Lung (tissue), 12 donors: Measurements from ENCODE around the gene MMP25. TPM values are rescaled to one million over a fixed set of nuclear protein-coding genes. Genes with fewer than 3 reads are reported as not detected.

Experiments
- ATAC-seq: fragments of 200-7000 bp; cut with Tn5 transposase; one replicate; pipeline ENCODE4 v1.9.1; 2020; ENCODE audit warnings: moderate number of reproducible peaks; ENCODE audit not compliant: insufficient read depth, low FRiP score
- DNase-seq, 3 donors: peaks; one replicate each; pipeline ENCODE4 v3.0.0-alpha.2; 2013 to 2017
- H3K27ac ChIP-seq, 2 donors: one replicate each; pipeline ENCODE4 v1.5.1; 2013; ENCODE audit warnings: mild to moderate bottlenecking in 2 of 2, moderate library complexity in 2 of 2, control low read depth in 1 of 2, inconsistent platforms in 1 of 2, low read depth in 1 of 2, low read length in 1 of 2
- H3K27me3 ChIP-seq, 3 donors: one replicate each; pipeline ENCODE4 v1.5.1; 2013; ENCODE audit warnings: low read length in 2 of 3; ENCODE audit not compliant: control insufficient read depth in 3 of 3, insufficient read depth in 3 of 3
- H3K36me3 ChIP-seq, 4 donors: one replicate each; pipeline ENCODE4 v1.5.1; 2013; ENCODE audit warnings: low read length in 4 of 4, mild to moderate bottlenecking in 1 of 4, moderate library complexity in 1 of 4; ENCODE audit not compliant: control insufficient read depth in 4 of 4, insufficient read depth in 4 of 4
- H3K4me1 ChIP-seq, 5 donors: one replicate each; pipeline ENCODE4 v1.5.1; 2013; ENCODE audit warnings: low read length in 5 of 5, mild to moderate bottlenecking in 2 of 5, moderate library complexity in 1 of 5; ENCODE audit not compliant: control insufficient read depth in 5 of 5, insufficient read depth in 5 of 5
- H3K4me3 ChIP-seq: one replicate; pipeline ENCODE4 v1.5.1; 2013; ENCODE audit warnings: mild to moderate bottlenecking, control low read depth, moderate library complexity
- H3K9ac ChIP-seq, 2 donors: one replicate each; pipeline ENCODE4 v1.5.1; 2013; ENCODE audit warnings: low read length in 2 of 2, control low read depth in 1 of 2; ENCODE audit not compliant: insufficient read depth in 1 of 2
- H3K9me3 ChIP-seq, 4 donors: one replicate each; pipeline ENCODE4 v1.5.1; 2013; ENCODE audit warnings: low read length in 3 of 4, mild to moderate bottlenecking in 1 of 4, moderate library complexity in 1 of 4; ENCODE audit not compliant: control insufficient read depth in 4 of 4, insufficient read depth in 3 of 4
- WGBS, 2 donors: extraction: QIAGEN DNeasy Blood & Tissue Kit; methylation state at CpG; one replicate each; pipeline ENCODE4 v1.1.7; 2013; 5-methylcytosine and 5-hydroxymethylcytosine counted together
- polyA plus RNA-seq, 2 donors: library from polyadenylated mRNA; stranded (reverse); fragments of 200-250 nt; gene quantifications; one replicate each; pipeline ENCODE4 v1.2.1, GENCODE V29; 2013
- total RNA-seq, 2 donors: library from RNA; depleted of rRNA in 1 of 2; stranded (reverse); fragments of >200 nt in 1 of 2; gene quantifications; one replicate each; pipeline ENCODE4 v1.2.1, GENCODE V29; 2014 to 2021
- TF ChIP-seq, protein P1 (sequence below): IDR thresholded peaks from 2 replicates; pipeline ENCODE4 v1.5.1; 2012; ENCODE audit warnings: mild to moderate bottlenecking; ENCODE audit errors: control extremely low read depth, extremely low read depth
- donor health status: control.
- donor health status: control.
- donor health status: Bipolar disorder and iron deficiency.
- donor health status: healthy.
- donor health status: DM: yes; HTN: yes; CAD: no.

MMP25 gene
- total and polyA plus RNA-seq, 4 donors, result 4.2 to 94.4 (median 20.6) TPM

DNA sequence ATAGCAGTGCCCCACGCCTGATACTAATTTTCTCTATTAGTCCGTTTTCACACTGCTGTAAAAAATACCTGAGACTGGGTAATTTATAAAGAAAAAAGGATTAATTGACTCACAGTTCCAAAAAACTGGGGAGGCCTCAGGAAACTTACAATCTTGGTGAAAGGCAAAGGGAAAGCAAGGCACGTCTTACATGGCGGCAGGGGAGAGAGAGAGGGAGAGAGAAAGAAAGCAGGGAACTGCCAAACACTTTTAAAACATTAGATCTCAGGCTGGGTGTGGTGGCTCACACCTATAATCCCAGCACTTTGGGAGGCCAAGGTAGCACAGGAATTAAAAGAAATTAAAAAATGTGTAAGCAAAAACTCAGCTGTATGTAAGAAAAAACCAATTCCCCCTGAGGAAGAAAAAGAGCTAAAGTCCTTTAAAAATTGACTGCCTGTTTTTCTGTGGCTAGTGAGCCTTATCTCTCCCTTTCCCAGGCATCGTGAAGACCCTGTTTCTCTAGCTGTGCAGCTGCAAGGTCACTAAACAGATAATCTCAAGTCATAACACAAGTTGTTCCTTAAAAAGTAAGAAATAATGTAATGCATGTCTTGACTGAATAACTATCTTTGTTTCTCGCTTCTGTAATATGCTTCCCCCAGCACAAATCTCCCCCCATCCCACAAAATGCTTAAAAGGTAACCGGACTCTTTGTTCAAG lies 38.8 kb downstream of the MMP25 start:
- WGBS, 2 donors, result 79 to 83% methylated on average over 7 of the region's 7 CpGs
- Histone ChIP-seq H3K9me3 (no peaks in the 10 kb centered on the region), H3K4me1 (peaks cover 0 to 17% (median 3%) of the 10 kb centered on the region in 5 donors), H3K27ac (no peak overlapping the region), H3K9ac (no peak overlapping the region), H3K4me3 (no peak overlapping the region), H3K27me3 (peaks cover 0 to 4% (median 0%) of the 10 kb centered on the region in 3 donors), H3K36me3 (no peaks in the 10 kb centered on the region)
- TF ChIP-seq, protein P1, sequence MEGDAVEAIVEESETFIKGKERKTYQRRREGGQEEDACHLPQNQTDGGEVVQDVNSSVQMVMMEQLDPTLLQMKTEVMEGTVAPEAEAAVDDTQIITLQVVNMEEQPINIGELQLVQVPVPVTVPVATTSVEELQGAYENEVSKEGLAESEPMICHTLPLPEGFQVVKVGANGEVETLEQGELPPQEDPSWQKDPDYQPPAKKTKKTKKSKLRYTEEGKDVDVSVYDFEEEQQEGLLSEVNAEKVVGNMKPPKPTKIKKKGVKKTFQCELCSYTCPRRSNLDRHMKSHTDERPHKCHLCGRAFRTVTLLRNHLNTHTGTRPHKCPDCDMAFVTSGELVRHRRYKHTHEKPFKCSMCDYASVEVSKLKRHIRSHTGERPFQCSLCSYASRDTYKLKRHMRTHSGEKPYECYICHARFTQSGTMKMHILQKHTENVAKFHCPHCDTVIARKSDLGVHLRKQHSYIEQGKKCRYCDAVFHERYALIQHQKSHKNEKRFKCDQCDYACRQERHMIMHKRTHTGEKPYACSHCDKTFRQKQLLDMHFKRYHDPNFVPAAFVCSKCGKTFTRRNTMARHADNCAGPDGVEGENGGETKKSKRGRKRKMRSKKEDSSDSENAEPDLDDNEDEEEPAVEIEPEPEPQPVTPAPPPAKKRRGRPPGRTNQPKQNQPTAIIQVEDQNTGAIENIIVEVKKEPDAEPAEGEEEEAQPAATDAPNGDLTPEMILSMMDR, result no peak
- no peak for DNase-seq
- no peak for ATAC-seq

DNA sequence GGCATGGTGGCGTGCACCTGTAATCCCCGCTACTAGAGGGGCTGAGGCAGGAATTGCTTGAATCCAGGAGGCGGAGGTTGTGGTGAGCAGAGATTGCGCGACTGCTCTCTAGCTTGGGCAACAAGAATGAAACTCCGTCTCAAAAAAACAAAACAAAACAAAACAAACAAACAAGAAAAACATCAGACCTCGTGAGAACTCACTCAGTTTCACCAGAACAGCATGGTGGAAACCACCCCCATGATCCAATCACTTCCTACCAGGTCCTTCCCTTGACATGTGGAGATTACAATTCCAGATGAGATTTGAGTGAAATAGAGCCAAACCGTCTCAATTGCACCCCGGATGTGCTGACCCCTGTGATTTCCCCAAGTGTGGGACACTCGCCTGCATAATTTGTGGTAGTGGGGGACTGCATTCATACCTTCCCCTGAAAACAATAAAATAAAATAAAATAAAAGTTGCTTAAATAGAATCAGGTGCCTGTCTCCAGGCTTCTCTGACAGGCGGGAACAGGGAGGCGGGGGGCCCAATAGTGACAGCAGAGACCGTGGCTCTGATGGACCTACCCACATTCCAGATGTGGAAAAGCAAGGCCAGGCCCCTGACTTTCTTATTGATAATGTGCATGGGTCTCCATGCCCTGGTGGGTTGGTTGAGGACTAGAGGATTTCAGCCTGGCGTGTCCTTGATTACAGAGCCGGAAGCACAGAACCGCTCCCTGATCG lies 39.7 kb downstream of the MMP25 start:
- peak overlapping the region; percentile 67 to 83 for H3K27ac ChIP-seq
- H3K4me3 ChIP-seq, result peak overlapping the region; percentile 21
- DNase-seq, result no peak

GRCh38 chr16:3086596-3087242 lies 40.4 kb downstream of the MMP25 start:
- Histone ChIP-seq H3K9ac (no peak overlapping the region), H3K27me3 (no peaks in the 10 kb centered on the region), H3K36me3 (no peaks in the 10 kb centered on the region), H3K27ac (peak overlapping the region; percentile 67 to 83), H3K4me1 (peaks cover 0 to 17% (median 3%) of the 10 kb centered on the region in 5 donors), H3K4me3 (peak overlapping the region; percentile 21), H3K9me3 (no peaks in the 10 kb centered on the region)
- TF ChIP-seq, protein P1, result no peak
- 37 to 56% methylated on average over 14 of the region's 14 CpGs for WGBS, 2 donors
- DNase-seq (peak in 1 of 3 donors; percentile 22), ATAC-seq (peak; percentile 48)

More for the DNA sequence above, 39.7 kb downstream of the MMP25 start:
- no peaks in the 10 kb centered on the region for H3K36me3 ChIP-seq
- WGBS, 2 donors, result 70 to 74% methylated on average over 17 of the region's 17 CpGs
- no peaks in the 10 kb centered on the region for H3K9me3 ChIP-seq
- no peaks in the 10 kb centered on the region for H3K27me3 ChIP-seq
- H3K4me1 ChIP-seq, result peaks cover 0 to 17% (median 3%) of the 10 kb centered on the region in 5 donors
- ATAC-seq, result no peak
- no peak overlapping the region for H3K9ac ChIP-seq
- TF ChIP-seq, protein P1, result no peak
